HEK293 (cell line): ENCODE data around the gene KRT73.

Experiments used
- ZNF473 ChIP-seq: fragments of 450-650 bp; formaldehyde crosslinking; IDR thresholded peaks from 2 replicates; pipeline ENCODE4 v1.5.1; 2017; ENCODE audit warnings: missing biosample characterization, missing genetic modification characterization

The KRT73 gene

GRCh38 chr12:52558781-52559445 lies 59.4 kb downstream of the KRT73 start (continued):
- TF ChIP-seq ZNF473 = no peak
- TF ChIP-seq, all 188 proteins: peak for 0
